Sigmoid colon (tissue), 7 donors: ENCODE data around the gene DOCK3. TPM values are rescaled to one million over a fixed set of nuclear protein-coding genes. Genes with fewer than 3 reads are reported as not detected.
"Not testable (repeated sequence)": the region's sequence is repeated elsewhere in the genome, so short reads cannot be mapped to it uniquely, and the experiment has no call there.

Source experiments
- DNase-seq: peaks from one replicate; pipeline ENCODE4 v3.0.0-alpha.2; 2019
- H3K27ac ChIP-seq, 4 donors: fragments of 200-600 bp; sonication (generic); one replicate each; pipeline ENCODE4 v1.5.1; 2016 to 2019; ENCODE audit warnings: mild to moderate bottlenecking in 1 of 4
- H3K27me3 ChIP-seq, 3 donors: fragments of 200-600 bp; sonication (generic); one replicate each; pipeline ENCODE4 v1.5.1; 2019; ENCODE audit warnings: mild to moderate bottlenecking in 1 of 3
- H3K36me3 ChIP-seq, 4 donors: fragments of 200-600 bp; sonication (generic); one replicate each; pipeline ENCODE4 v1.5.1; 2016 to 2019
- H3K4me1 ChIP-seq, 4 donors: fragments of 200-600 bp; sonication (generic); one replicate each; pipeline ENCODE4 v1.5.1; 2017 to 2019
- H3K4me3 ChIP-seq, 4 donors: fragments of 200-600 bp; sonication (generic); one replicate each; pipeline ENCODE4 v1.5.1; 2017 to 2019; ENCODE audit warnings: mild to moderate bottlenecking in 2 of 4, moderate library complexity in 1 of 4
- H3K9me3 ChIP-seq, 4 donors: fragments of 200-600 bp in 3 of 4; sonication (generic) in 3 of 4; one replicate each; pipeline versions ENCODE4 v1.5.1 to v1.6.1; 2013 to 2019
- EP300 ChIP-seq, 4 donors: sonication (generic); formaldehyde crosslinking; IDR thresholded peaks; one replicate each; pipeline ENCODE4 v1.6.1; 2017; ENCODE audit warnings: antibody characterized with exemption in 4 of 4
- POLR2A ChIP-seq, 2 donors: fragments of 450-650 bp; IDR thresholded peaks; one replicate each; pipeline ENCODE4 v1.6.1; 2016; ENCODE audit warnings: antibody characterized with exemption in 2 of 2, mild to moderate bottlenecking in 2 of 2, moderate library complexity in 2 of 2
- POLR2AphosphoS5 ChIP-seq, 4 donors: sonication (generic); formaldehyde crosslinking; IDR thresholded peaks; one replicate each; pipeline ENCODE4 v1.6.1; 2017; ENCODE audit warnings: antibody characterized with exemption in 4 of 4
- WGBS, 2 donors: extraction: QIAGEN DNeasy Blood & Tissue Kit; methylation state at CpG; one replicate each; pipeline ENCODE4 v1.1.7; 2013; 5-methylcytosine and 5-hydroxymethylcytosine counted together
- intact Hi-C: fragments of 100-400 bp; cut with DNase I; formaldehyde crosslinking; loops from one replicate; pipeline ENCODE4 v1.15.1; 2023
- polyA plus RNA-seq, 3 donors: library from polyadenylated mRNA; stranded (reverse); fragments of 200-250 nt; gene quantifications; one replicate each; pipeline ENCODE4 v1.2.3, GENCODE V29; 2013
- total RNA-seq, 4 donors: library from RNA; depleted of rRNA; stranded (reverse); fragments of >200 nt; gene quantifications; one replicate each; pipeline ENCODE4 v1.1.0, GENCODE V29; 2016
- TF ChIP-seq, protein P1 (sequence below), 4 experiments: fragments of 450-650 bp in 3 of 4; fragments of 200-600 bp in 1 of 4; IDR thresholded peaks; one replicate each; pipeline ENCODE4 v1.5.1; 2016 to 2019; ENCODE audit warnings: antibody characterized with exemption in 4 of 4, mild to moderate bottlenecking in 3 of 4, moderate library complexity in 2 of 4
- donor health status: healthy with polysubstance abuse.
- donor health status: Bipolar disorder and iron deficiency.
- donor health status: healthy.

DOCK3 gene
- total and polyA plus RNA-seq, 7 donors, result 0.25 to 4.4 (median 3.3) TPM; not detected in 2

DNA sequence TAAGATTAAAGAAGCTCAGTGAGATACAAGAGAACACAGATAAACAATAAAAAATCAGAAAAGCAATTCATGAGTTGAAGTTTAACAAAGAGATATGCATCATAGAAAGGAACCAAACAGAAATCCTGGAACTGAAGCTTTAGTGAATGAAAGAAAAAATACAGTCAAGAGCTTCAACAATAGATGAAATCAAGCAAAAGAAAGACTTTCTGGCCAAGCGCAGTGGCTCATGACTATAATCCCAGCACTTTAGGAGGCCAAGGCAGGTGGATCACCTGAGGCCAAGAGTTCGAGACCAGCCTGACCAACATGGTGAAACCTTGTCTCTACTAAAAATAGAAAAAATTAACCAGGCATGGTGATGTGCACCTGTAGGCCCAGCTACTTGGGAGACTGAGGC, 408.8 kb downstream of the DOCK3 start:
- WGBS, 2 donors, result 97% methylated on average over 2 of the region's 2 CpGs
- H3K9me3 ChIP-seq, result peaks cover 0 to 10% (median 2%) of the 10 kb centered on the region in 4 donors
- intact Hi-C loops, result no loop called here
- H3K4me3 ChIP-seq, result no peak overlapping the region
- no peak overlapping the region for H3K27ac ChIP-seq
- H3K36me3 ChIP-seq, result no peaks in the 10 kb centered on the region
- DNase-seq, result no peak
- TF ChIP-seq POLR2A (IDR thresholded peaks at IDR 0.05), result no peak
- no peak for TF ChIP-seq EP300 (IDR thresholded peaks at IDR 0.05)
- no peak for TF ChIP-seq POLR2AphosphoS5 (IDR thresholded peaks at IDR 0.05)
- TF ChIP-seq, protein P1, sequence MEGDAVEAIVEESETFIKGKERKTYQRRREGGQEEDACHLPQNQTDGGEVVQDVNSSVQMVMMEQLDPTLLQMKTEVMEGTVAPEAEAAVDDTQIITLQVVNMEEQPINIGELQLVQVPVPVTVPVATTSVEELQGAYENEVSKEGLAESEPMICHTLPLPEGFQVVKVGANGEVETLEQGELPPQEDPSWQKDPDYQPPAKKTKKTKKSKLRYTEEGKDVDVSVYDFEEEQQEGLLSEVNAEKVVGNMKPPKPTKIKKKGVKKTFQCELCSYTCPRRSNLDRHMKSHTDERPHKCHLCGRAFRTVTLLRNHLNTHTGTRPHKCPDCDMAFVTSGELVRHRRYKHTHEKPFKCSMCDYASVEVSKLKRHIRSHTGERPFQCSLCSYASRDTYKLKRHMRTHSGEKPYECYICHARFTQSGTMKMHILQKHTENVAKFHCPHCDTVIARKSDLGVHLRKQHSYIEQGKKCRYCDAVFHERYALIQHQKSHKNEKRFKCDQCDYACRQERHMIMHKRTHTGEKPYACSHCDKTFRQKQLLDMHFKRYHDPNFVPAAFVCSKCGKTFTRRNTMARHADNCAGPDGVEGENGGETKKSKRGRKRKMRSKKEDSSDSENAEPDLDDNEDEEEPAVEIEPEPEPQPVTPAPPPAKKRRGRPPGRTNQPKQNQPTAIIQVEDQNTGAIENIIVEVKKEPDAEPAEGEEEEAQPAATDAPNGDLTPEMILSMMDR (IDR thresholded peaks at IDR 0.05), result no peak
- no peaks in the 10 kb centered on the region for H3K27me3 ChIP-seq
- no peaks in the 10 kb centered on the region for H3K4me1 ChIP-seq

DNA sequence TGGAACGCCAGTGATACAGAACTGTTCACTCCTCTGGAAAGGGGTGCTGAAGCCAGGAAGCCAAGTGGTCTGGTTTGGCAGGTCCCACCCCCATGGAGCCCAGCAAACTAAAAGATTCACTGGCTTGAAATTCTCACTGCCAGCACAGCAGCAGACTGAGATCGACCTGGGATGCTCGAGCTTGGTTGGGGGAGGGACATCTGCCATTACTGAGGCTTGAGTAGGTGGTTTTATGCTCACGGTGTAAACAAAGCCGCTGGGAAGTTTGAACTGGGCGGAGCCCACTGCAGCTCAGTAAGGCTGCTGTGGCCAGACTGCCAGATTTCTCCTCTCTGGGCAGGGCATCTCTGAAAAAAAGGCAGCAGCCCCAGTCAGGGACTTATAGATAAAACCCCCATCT, 417.4 kb downstream of the DOCK3 start:
- 21 to 40% methylated on average over 6 of the region's 6 CpGs for WGBS, 2 donors
- H3K4me1 ChIP-seq, H3K27me3 ChIP-seq, H3K27ac ChIP-seq, DNase-seq, H3K9me3 ChIP-seq, intact Hi-C loops, H3K36me3 ChIP-seq, H3K4me3 ChIP-seq: not testable (repeated sequence)

DNA sequence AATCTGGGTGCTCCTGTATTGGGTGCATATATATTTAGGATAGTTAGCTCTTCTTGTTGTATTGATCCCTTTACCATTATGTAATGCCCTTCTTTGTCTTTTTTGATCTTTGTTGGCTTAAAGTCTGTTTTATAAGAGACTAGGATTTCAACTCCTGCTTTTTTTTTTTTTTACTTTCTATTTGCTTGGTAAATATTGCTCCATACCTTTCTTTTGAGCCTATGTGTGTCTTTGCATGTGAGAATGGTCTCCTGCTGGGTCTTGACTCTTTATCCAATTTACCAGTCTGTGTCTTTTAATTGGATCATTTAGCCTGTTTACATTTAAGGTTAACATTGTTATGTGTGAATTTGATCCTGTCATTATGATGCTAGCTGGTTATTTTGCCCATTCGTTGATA, 420.1 kb downstream of the DOCK3 start:
- H3K27me3 ChIP-seq, H3K36me3 ChIP-seq, intact Hi-C loops, DNase-seq, H3K4me3 ChIP-seq, H3K27ac ChIP-seq, H3K4me1 ChIP-seq, H3K9me3 ChIP-seq: not testable (repeated sequence)
- 43 to 62% methylated on average over 1 of the region's 1 CpG for WGBS, 2 donors

DNA sequence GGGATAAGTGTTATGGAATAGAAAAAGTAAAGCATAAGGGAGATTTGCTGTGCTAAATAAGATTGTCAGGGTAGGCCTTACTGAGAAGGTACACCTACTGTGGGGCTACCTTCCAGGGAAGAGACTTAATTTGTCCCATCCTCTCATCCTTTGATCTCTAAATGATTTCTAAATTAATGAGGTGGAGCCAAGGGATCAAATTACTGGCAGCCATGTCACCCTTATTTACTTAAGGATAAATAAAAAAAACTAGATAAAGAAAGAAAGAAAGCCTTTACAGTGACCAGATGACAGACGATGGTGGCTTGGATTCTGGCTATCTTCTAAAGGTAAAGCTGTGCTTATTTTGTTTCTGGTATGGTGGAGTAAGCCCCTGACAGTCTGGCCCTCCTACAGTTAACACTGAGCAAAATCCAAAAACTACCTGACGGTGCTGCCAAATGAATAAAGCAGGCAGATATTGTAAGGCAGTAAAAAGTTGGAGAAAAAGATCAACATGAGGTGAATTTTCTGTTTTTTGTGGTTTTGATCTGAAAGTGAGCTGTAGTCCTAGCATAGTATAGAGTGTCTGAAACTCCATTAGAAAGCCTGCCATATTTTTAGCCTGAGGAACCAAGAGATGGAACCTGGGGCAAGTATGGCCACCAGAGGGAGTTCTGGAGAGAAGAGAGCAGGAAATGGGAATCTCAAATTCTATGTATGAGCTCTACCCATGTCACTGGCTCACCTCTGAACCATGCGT, 425.2 kb downstream of the DOCK3 start:
- TF ChIP-seq POLR2AphosphoS5 (IDR thresholded peaks at IDR 0.05) (no peak), EP300 (IDR thresholded peaks at IDR 0.05) (no peak), POLR2A (IDR thresholded peaks at IDR 0.05) (no peak)
- TF ChIP-seq, protein P1 (IDR thresholded peaks at IDR 0.05), result peak in 2 of 4 experiments; percentile 15 to 55
- H3K27ac ChIP-seq, result peak overlapping the region in 1 of 4 donors; percentile 2
- intact Hi-C loops, result no loop called here
- H3K27me3 ChIP-seq, result no peaks in the 10 kb centered on the region
- H3K9me3 ChIP-seq, result no peaks in the 10 kb centered on the region
- H3K4me1 ChIP-seq, result no peaks in the 10 kb centered on the region
- no peaks in the 10 kb centered on the region for H3K36me3 ChIP-seq
- DNase-seq, result no peak
- H3K4me3 ChIP-seq, result no peak overlapping the region
- WGBS, 2 donors, result 52 to 75% methylated on average over 3 of the region's 3 CpGs

DNA sequence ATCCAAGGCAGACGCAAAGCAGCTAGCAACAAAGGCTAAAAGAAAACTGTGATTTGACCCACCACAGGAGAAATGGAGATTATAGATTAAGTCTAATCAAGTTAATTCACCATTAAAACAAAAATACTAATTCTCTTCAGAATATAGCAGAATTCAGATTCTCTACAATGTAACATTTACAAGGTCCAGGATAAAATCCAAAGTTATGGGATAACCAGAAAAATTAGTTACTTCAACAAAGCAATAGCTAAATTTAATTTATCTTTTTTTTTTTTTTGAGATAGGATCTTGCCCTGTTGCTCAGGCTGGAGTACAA, 425.8 kb downstream of the DOCK3 start:
- H3K4me1 ChIP-seq, result no peaks in the 10 kb centered on the region
- H3K4me3 ChIP-seq, result no peak overlapping the region
- TF ChIP-seq POLR2AphosphoS5 (IDR thresholded peaks at IDR 0.05) (no peak), POLR2A (IDR thresholded peaks at IDR 0.05) (no peak), EP300 (IDR thresholded peaks at IDR 0.05) (no peak)
- TF ChIP-seq, protein P1 (IDR thresholded peaks at IDR 0.05), result peak in 1 of 4 experiments; percentile 10
- no peaks in the 10 kb centered on the region for H3K36me3 ChIP-seq
- no peaks in the 10 kb centered on the region for H3K27me3 ChIP-seq
- intact Hi-C loops, result no loop called here
- H3K9me3 ChIP-seq, result no peaks in the 10 kb centered on the region
- DNase-seq, result no peak
- H3K27ac ChIP-seq, result no peak overlapping the region
- 42 to 79% methylated on average over 1 of the region's 1 CpG for WGBS, 2 donors

DNA sequence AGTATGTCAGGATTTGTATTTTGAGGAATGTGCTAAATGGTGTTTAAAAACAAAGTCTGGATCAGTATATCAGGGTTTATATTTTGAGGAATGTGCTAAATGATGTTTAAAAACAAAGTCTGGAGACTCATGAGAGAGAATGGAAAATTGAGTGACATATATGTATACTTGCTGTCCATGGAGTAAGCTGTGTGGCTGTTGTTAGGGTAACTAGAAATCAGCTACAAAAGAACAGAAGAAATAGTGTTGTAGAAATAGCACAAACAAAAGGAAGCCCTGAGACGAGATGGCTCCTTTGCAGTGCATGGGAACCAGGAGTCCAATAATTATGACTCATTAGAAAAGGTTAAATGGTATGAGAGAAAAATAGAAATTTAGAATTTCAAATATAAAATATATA, 427.7 kb downstream of the DOCK3 start:
- Histone ChIP-seq H3K4me3 (no peak overlapping the region), H3K27me3 (no peaks in the 10 kb centered on the region), H3K9me3 (no peaks in the 10 kb centered on the region), H3K4me1 (no peaks in the 10 kb centered on the region), H3K27ac (peak overlapping the region in 1 of 4 donors; percentile 58), H3K36me3 (no peaks in the 10 kb centered on the region)
- TF ChIP-seq EP300 (IDR thresholded peaks at IDR 0.05) (no peak), POLR2AphosphoS5 (IDR thresholded peaks at IDR 0.05) (no peak), POLR2A (IDR thresholded peaks at IDR 0.05) (no peak)
- TF ChIP-seq, protein P1 (IDR thresholded peaks at IDR 0.05), result no peak
- WGBS, 2 donors, result 65 to 70% methylated on average over 1 of the region's 1 CpG
- intact Hi-C loops, result no loop called here
- no peak for DNase-seq
